Tongue (tissue), 2 donors: ENCODE data around the gene KIF20A. TPM values are rescaled to one million over a fixed set of nuclear protein-coding genes. Genes with fewer than 3 reads are reported as not detected.
A peak's percentile ranks its signal among the peaks of the same experiment; 100 is the strongest.
"Not testable (repeated sequence)": the region's sequence is repeated elsewhere in the genome, so short reads cannot be mapped to it uniquely, and the experiment has no call there.

Source experiments
- DNase-seq: peaks from one replicate; pipeline ENCODE4 v3.0.0-alpha.2; 2015
- total RNA-seq: library from RNA; depleted of rRNA; stranded (reverse); fragments of >200 nt; gene quantifications from one replicate; pipeline ENCODE4 v1.2.3, GENCODE V29; 2014

KIF20A gene
- total RNA-seq: 24.8 TPM

DNA sequence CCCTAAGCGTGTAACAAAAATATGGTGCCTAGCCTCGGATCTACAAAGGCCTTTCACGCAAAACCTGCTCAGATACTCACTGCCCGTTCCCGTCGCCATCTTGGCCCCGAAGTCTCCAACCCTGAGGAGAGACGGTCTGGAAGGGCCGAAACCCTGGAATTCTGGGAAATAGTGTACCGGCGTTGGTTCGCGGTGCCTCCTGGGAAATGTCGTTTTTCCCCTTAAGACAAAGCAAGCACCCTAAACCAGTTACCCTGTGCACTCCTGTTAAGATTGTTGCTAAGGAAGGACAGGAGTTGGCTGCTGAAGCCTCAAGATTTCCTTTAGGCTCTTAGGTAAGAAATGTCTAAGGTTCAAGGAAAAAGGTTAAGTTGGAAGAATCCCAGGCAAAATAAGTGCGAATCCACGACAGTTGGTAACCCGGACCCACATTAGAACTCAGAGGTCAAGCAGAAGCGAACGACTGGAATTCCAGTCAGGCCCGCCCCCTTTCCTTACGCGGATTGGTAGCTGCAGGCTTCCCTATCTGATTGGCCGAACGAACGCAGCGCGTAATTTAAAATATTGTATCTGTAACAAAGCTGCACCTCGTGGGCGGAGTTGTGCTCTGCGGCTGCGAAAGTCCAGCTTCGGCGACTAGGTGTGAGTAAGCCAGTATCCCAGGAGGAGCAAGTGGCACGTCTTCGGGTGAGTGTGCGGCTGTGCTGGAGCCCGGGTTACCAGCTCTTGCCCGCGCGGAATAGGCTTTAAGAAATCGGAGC is at the start of gene KIF20A, which contains the start of gene BRD8:
Gene KIF20A, plus strand, starts transcription at position 597 of the 761 bp plus-strand sequence. CDS start 569 bp downstream, outside the sequence.
Gene BRD8, minus strand, starts transcription at position 115 of the 761 bp plus-strand sequence. Its CDS starts 16 bp downstream, at position 99.
- peak; percentile 98 for DNase-seq

DNA sequence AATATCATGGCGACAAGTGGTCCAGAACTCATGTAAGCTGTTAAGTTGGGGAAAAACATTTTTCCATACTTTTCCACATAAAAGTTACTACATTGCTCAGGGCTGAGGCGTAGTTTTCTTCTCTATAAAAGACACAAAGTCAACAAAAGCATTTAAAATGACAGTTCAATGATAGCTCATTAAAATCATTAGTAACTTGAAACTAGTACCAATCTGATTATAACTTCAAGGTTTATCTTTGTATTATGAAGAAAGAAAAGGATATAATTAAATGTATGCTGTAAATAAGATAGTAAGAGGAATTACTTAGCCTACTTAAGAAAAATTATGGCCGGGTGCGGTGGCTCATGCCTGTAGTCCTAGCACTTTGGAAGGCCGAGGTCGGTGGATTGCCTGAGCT is 49.6 kb upstream of the KIF20A start:
- no peak for DNase-seq

DNA sequence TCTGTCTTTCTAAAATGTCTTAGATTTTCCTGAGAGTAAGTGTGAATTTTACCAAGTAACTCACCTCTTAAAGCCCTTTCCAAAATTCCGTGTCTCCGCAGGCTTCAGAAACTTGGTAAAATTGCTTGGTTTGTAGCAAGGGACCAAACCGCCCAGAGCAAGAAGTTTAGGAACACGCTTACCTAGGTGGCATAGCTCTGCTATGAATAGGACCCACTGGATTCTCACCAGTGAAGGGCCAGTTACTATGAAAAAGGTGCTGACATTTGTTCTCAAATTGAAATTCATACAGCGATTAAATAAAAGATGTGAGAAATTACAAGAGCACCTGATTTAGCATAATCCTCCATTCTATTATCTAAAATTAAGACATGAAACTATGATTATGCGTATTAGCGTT is 46.4 kb upstream of the KIF20A start:
- no peak for DNase-seq

GRCh38 chr5:138138949-138139780 is 39.7 kb upstream of the KIF20A start, which contains the start of gene NME5:
Gene NME5, minus strand, starts transcription at chr5:138139428. Its CDS starts 648 bp downstream, at chr5:138138780.
- peak; percentile 74 for DNase-seq

- no peak for DNase-seq
Measured at GRCh38 chr5:138139781-138140090, 39.2 kb upstream of the KIF20A start.

GRCh38 chr5:138140268-138140667 is 38.6 kb upstream of the KIF20A start:
- no peak for DNase-seq

DNA sequence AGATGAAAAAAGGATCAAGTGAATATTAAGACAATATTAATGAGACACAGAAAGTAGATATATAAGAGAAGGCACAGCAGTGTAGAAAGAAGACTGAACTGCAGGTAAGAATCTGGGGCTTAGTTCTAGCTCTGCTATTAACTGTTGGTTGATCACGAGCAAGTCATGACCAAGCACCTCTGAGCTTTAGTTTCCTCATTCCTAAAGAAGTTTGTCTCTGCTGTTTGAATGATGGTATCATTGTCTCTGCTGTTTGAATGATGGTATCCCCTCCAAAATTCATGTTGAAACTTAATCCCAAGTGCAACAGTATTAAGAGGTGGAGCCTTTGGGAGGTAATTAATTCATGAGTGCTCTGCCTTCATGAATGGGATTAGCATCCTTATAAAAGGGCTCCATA is 37.2 kb upstream of the KIF20A start:
- DNase-seq: no peak

DNA sequence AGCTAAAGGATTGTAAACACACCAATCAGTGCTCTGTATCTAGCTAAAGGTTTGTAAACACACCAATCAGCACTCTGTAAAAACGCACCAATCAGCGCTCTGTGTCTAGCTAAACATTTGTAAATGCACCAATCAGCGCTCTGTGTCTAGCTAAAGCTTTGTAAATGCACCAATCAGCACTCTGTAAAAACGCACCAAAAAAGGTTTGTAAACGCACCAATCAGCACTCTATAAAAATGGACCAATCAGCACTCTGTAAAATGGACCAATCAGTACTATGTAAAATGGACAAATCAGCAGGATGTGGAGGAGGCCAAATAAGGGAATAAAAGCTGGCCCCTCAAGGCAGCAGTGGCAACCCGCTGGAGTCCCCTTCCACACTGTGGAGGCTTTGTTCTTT is 35.3 kb upstream of the KIF20A start:
- DNase-seq: not testable (repeated sequence)

DNA sequence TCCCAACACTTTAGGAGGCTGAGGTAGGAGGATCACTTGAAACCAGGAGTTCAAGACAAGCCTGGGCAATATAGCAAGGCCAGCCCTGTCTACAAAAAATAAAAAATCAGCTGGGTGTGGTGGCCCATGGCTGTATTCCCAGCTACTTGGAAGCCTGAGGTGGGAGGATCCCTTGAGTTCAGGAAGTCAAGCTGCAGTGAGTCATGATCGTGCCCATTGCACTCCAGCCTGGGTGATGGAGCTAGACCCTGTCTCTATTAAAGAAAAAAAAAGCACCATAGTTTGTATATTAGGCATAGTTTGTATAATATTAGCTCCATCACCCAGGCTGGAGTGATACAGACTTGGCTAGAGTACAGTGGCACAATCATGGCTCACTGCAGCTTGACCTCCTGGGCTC is 30.1 kb upstream of the KIF20A start:
- DNase-seq: no peak

- DNase-seq: no peak
Measured at GRCh38 chr5:138149530-138149929, 29.4 kb upstream of the KIF20A start.

DNA sequence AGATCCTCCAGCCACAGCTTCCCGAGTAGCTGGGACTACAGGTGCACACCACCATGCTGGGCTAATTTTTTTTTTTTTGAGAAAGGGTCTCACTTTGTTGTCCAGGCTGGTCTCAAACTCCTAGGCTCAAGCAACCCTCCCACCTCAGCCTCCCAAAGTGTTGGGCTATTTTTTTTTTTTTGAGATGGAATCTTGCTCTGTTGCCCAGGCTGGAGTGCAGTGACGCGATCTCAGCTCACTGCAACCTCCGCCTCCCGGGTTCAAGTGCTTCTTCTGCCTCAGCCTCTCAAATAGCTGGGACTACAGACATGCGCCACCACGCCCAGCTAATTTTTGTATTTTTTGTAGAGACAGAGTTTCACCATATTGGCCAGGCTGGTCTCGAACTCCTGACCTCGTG is 22.9 kb upstream of the KIF20A start:
- not testable (repeated sequence) for DNase-seq

GRCh38 chr5:138157626-138158025 is 21.3 kb upstream of the KIF20A start:
- no peak for DNase-seq

GRCh38 chr5:138159666-138160065 is 19.2 kb upstream of the KIF20A start:
- DNase-seq: no peak

- DNase-seq: no peak
Measured at GRCh38 chr5:138160706-138161105, 18.2 kb upstream of the KIF20A start.

DNA sequence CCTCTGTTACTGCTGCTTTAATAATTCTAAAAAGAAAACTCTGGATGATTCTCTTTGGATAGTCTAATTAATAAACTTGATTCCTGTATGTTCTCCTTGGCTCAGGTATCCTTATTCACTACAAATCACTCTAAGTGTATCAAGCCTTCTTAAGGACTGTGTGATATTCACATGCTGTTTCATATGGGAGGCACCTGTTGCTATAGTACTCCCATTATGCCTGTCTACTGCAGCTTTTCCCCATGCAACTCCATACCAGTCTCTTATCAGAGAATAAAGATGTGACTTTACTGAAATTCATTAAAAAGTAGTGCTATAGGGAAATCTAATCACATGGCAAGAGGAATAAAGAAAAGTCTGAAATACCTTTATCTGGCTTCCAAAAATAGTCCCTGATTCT is 15.2 kb upstream of the KIF20A start:
- no peak for DNase-seq

- no peak for DNase-seq
Measured at GRCh38 chr5:138169124-138169523, 9.8 kb upstream of the KIF20A start.

DNA sequence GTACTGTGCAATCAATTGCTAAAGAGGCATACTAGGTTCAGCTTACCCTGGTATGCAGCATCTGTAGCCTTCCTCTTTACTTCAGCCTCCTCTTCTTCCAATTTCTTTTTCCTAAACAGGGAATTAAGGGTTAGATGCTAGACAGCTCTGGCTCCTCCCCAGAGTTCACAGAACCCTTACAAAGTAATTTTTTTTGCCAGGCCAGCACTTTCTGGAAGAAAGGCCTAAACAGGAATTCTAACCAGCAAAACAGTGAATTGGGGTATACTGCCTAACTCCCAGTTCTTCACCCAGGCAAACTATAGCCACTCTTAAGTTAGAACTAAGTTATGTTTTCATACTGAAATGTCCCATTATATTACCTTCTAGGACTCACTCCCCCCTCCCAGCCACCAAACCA is 8.6 kb upstream of the KIF20A start:
- DNase-seq: no peak

- DNase-seq: peak; percentile 64
Measured at GRCh38 chr5:138177941-138178515, 884 bp upstream of the KIF20A start.

- DNase-seq: peak; percentile 4
Measured at GRCh38 chr5:138179277-138179857, 455 bp downstream of the KIF20A start.

DNA sequence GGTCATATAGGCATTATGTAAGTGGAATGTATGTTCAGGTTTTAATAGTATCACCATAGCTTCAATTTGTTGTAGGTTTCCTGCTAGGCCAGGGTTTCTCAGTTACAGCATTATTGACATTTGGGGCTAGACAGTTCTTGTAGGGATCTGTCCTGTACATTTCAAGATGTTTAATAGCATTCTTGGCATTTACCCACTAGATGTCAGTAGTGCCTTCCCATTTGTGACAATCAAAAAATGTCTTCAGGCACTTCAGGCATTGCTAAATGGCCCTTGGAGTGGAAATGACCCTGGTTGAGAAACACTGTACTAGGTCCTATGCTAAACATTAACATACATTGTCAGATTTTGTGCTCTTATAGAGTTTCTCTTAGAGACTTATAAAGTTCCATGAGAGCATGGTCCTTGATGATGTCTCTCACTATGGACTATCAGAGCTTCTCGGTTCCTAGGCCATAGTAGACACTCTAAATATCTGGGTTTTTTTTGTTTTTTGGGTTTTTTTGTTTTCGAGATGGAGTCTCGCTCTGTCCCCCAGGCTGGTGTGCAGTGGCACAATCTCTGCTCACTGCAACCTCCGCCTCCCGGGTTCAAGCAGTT is 1.4 kb downstream of the KIF20A start:
- DNase-seq: peak; percentile 74

DNA sequence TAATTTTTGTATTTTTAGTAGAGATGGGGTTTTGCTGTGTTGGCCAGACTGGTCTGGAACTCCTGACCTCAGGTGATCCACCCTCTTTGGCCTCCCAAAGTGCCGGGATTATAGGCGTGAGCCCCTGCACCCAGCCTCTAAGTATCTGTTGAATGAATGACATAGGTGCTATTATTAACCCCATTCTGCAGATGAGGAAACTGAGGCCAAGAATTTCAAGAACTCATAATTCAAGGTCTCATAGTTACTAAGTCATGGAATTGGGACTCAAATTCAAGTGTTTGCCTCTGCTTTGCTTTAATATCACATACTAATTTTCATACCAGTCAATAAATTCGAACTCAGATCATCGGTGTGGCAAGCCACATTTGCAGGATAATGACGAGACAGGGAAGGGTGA is 1.9 kb downstream of the KIF20A start:
- DNase-seq: no peak

DNA sequence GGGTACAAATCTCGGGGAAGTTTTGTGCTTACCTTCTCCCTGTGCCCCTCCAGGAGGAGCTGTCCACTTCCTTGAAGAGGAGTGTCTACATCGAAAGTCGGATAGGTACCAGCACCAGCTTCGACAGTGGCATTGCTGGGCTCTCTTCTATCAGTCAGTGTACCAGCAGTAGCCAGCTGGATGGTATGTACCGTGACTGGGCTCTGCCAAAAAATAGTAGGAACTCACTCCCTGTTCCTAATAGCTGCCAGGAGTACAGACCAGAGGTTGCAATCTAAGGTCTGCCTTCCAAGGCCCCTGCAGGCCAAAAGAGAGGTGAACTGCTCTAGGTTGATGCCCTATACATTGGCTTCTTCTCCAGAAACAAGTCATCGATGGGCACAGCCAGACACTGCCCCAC is 3.9 kb downstream of the KIF20A start:
- DNase-seq: no peak
